Measurements from ENCODE around the gene RCVRN.

RCVRN gene

DNA sequence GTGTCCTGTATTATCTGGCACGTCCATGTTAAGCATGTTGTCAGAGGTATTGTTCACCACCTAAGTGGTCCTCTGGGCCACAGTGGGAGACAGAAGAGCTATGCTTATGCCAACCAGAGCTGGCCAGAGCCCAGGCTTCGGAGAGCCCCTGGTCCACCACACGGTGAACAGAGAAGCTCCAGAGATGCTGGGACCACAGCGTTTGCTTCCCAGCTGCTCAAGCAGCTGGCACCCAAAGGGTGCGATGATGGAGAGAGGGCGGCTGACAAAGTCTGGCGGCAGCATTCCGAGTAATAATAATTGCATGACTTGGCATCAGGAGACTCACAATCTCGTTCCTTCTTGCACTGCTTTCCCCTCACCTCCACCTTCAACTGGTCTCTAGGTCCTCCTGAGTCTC lies 35.8 kb upstream of the RCVRN start:
- no peaks in the 10 kb centered on the region for H3K27me3 ChIP-seq (ENCODE audit: insufficient read depth, low read length, poor library complexity)
- H3K4me1 ChIP-seq (ENCODE audit: insufficient read depth, low read length) = no peaks in the 10 kb centered on the region
- peaks cover 37% of the 10 kb centered on the region for H3K36me3 ChIP-seq (ENCODE audit: insufficient read depth, low read length)
- H4K20me1 ChIP-seq (ENCODE audit: insufficient read depth, low read length) = no peaks in the 10 kb centered on the region
- H3K4me3 ChIP-seq (ENCODE audit: low read depth in 1 of 2, low read length in 2 of 2) = no peak overlapping the region
- H3K27ac ChIP-seq (ENCODE audit: low read length) = no peak overlapping the region
- no peak for DNase-seq
- H2AFZ ChIP-seq (ENCODE audit: low read depth, low read length) = no peak overlapping the region
- TF ChIP-seq, protein P1, sequence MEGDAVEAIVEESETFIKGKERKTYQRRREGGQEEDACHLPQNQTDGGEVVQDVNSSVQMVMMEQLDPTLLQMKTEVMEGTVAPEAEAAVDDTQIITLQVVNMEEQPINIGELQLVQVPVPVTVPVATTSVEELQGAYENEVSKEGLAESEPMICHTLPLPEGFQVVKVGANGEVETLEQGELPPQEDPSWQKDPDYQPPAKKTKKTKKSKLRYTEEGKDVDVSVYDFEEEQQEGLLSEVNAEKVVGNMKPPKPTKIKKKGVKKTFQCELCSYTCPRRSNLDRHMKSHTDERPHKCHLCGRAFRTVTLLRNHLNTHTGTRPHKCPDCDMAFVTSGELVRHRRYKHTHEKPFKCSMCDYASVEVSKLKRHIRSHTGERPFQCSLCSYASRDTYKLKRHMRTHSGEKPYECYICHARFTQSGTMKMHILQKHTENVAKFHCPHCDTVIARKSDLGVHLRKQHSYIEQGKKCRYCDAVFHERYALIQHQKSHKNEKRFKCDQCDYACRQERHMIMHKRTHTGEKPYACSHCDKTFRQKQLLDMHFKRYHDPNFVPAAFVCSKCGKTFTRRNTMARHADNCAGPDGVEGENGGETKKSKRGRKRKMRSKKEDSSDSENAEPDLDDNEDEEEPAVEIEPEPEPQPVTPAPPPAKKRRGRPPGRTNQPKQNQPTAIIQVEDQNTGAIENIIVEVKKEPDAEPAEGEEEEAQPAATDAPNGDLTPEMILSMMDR (IDR thresholded peaks at IDR 0.05; ENCODE audit: borderline replicate concordance, extremely low read depth, low read length, poor library complexity, severe bottlenecking) = no peak
- TF ChIP-seq EZH2 (IDR thresholded peaks at IDR 0.05; ENCODE audit: borderline replicate concordance, low read depth, low read length, severe bottlenecking) = no peak
- H3K79me2 ChIP-seq (ENCODE audit: insufficient read depth, low read length) = no peaks in the 10 kb centered on the region
- no peak overlapping the region for H3K9ac ChIP-seq (ENCODE audit: low read depth, low read length)
- no peaks in the 10 kb centered on the region for H3K9me3 ChIP-seq (ENCODE audit: insufficient read depth, low read length, severe bottlenecking)
- ATAC-seq (ENCODE audit: insufficient read depth, low read depth) = no peak
- no peak overlapping the region for H3K4me2 ChIP-seq (ENCODE audit: insufficient read depth, low read length)

DNA sequence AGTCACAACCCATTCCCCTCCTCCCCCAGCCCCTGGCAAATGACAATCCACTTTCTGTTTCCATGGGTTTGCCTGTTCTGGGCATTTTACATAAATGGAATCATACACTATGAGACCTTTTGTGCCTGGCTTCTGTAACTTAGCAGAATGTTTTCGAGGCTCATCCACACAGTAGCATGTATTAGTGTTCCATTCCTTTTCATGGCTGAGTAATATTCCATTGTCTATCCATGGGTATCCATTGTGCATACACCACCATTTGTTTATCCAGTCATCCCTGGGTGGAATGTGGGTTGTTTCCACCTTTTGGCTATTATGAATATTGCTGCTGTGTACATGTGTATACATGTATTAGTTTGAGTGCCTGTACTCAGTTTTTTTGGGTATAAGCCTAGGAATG lies 33.7 kb upstream of the RCVRN start:
- H3K4me3 ChIP-seq (ENCODE audit: low read depth in 1 of 2, low read length in 2 of 2) = no peak overlapping the region
- H3K27me3 ChIP-seq (ENCODE audit: insufficient read depth, low read length, poor library complexity) = no peaks in the 10 kb centered on the region
- H3K4me1 ChIP-seq (ENCODE audit: insufficient read depth, low read length) = no peaks in the 10 kb centered on the region
- peaks cover 37% of the 10 kb centered on the region for H3K36me3 ChIP-seq (ENCODE audit: insufficient read depth, low read length)
- TF ChIP-seq, protein P1 (IDR thresholded peaks at IDR 0.05; ENCODE audit: borderline replicate concordance, extremely low read depth, low read length, poor library complexity, severe bottlenecking) = no peak
- no peak for TF ChIP-seq EZH2 (IDR thresholded peaks at IDR 0.05; ENCODE audit: borderline replicate concordance, low read depth, low read length, severe bottlenecking)
- no peak overlapping the region for H3K27ac ChIP-seq (ENCODE audit: low read length)
- H3K9me3 ChIP-seq (ENCODE audit: insufficient read depth, low read length, severe bottlenecking) = no peaks in the 10 kb centered on the region
- H3K9ac ChIP-seq (ENCODE audit: low read depth, low read length) = no peak overlapping the region
- no peak overlapping the region for H3K4me2 ChIP-seq (ENCODE audit: insufficient read depth, low read length)
- no peaks in the 10 kb centered on the region for H3K79me2 ChIP-seq (ENCODE audit: insufficient read depth, low read length)
- ATAC-seq (ENCODE audit: insufficient read depth, low read depth) (no peak), DNase-seq (no peak)
- no peak overlapping the region for H2AFZ ChIP-seq (ENCODE audit: low read depth, low read length)
- H4K20me1 ChIP-seq (ENCODE audit: insufficient read depth, low read length) = no peaks in the 10 kb centered on the region

DNA sequence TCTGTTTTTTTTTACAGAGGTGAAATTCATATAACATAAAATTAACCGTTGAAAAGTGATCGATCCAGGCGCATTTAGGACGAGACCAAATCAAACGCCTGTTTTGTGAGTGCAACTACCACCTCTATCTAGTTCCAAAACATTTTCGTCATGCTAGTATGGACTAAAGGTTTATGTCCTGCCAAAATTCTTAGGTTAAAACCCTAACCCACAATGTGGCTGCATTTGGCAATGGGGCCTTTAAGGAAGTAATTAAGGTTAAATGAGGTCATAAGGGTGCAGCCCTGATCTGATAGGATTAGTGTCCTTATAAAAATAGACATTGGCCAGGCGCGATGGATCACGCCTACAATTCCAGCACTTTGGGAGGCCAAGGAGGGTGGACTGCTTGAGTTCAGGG lies 32.8 kb upstream of the RCVRN start:
- no peaks in the 10 kb centered on the region for H3K79me2 ChIP-seq (ENCODE audit: insufficient read depth, low read length)
- ATAC-seq (ENCODE audit: insufficient read depth, low read depth) (no peak), DNase-seq (no peak)
- H3K9ac ChIP-seq (ENCODE audit: low read depth, low read length) = no peak overlapping the region
- TF ChIP-seq, protein P1 (IDR thresholded peaks at IDR 0.05; ENCODE audit: borderline replicate concordance, extremely low read depth, low read length, poor library complexity, severe bottlenecking) = no peak
- TF ChIP-seq EZH2 (IDR thresholded peaks at IDR 0.05; ENCODE audit: borderline replicate concordance, low read depth, low read length, severe bottlenecking) = no peak
- no peaks in the 10 kb centered on the region for H4K20me1 ChIP-seq (ENCODE audit: insufficient read depth, low read length)
- H3K4me3 ChIP-seq (ENCODE audit: low read depth in 1 of 2, low read length in 2 of 2) = no peak overlapping the region
- H3K9me3 ChIP-seq (ENCODE audit: insufficient read depth, low read length, severe bottlenecking) = no peaks in the 10 kb centered on the region
- no peak overlapping the region for H3K27ac ChIP-seq (ENCODE audit: low read length)
- no peaks in the 10 kb centered on the region for H3K27me3 ChIP-seq (ENCODE audit: insufficient read depth, low read length, poor library complexity)
- H3K4me1 ChIP-seq (ENCODE audit: insufficient read depth, low read length) = no peaks in the 10 kb centered on the region
- H3K4me2 ChIP-seq (ENCODE audit: insufficient read depth, low read length) = no peak overlapping the region
- H3K36me3 ChIP-seq (ENCODE audit: insufficient read depth, low read length) = peaks cover 35% of the 10 kb centered on the region
- no peak overlapping the region for H2AFZ ChIP-seq (ENCODE audit: low read depth, low read length)

DNA sequence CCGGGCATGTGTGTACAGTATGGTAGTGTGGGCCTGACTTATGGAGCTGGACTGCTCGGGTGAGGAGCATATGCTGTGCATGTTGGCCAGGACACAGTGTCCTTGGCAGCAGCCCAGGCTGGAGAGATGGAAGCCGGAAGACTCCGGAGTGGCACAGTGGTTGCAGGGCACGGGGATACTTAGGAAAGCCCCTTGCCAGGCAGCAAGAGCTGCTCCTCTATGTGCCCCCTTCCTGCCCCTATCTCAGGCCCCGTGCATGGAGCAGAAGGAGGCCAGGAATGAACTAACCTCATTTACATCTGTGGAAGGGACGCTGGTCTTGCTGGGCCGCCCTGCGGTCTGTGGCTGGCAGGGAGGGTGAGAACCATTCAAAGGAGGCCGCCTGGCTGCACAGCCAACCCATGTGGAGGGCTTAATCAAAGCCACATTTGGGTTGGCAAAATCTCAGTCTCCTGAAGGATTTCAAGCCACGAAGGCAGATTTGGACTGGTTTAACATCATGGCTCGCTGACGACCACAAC lies 32.2 kb upstream of the RCVRN start:
- TF ChIP-seq, protein P1 (IDR thresholded peaks at IDR 0.05; ENCODE audit: borderline replicate concordance, extremely low read depth, low read length, poor library complexity, severe bottlenecking) = no peak
- no peak for TF ChIP-seq EZH2 (IDR thresholded peaks at IDR 0.05; ENCODE audit: borderline replicate concordance, low read depth, low read length, severe bottlenecking)
- Histone ChIP-seq H3K4me1 (ENCODE audit: insufficient read depth, low read length) (no peaks in the 10 kb centered on the region), H3K4me2 (ENCODE audit: insufficient read depth, low read length) (no peak overlapping the region), H3K9me3 (ENCODE audit: insufficient read depth, low read length, severe bottlenecking) (no peaks in the 10 kb centered on the region), H2AFZ (ENCODE audit: low read depth, low read length) (no peak overlapping the region), H3K27ac (ENCODE audit: low read length) (no peak overlapping the region), H4K20me1 (ENCODE audit: insufficient read depth, low read length) (no peaks in the 10 kb centered on the region), H3K9ac (ENCODE audit: low read depth, low read length) (no peak overlapping the region), H3K36me3 (ENCODE audit: insufficient read depth, low read length) (peaks cover 29% of the 10 kb centered on the region), H3K79me2 (ENCODE audit: insufficient read depth, low read length) (no peaks in the 10 kb centered on the region), H3K4me3 (ENCODE audit: low read depth in 1 of 2, low read length in 2 of 2) (no peak overlapping the region), H3K27me3 (ENCODE audit: insufficient read depth, low read length, poor library complexity) (no peaks in the 10 kb centered on the region)
- DNase-seq = no peak
- ATAC-seq (ENCODE audit: insufficient read depth, low read depth) = no peak
